Placental epithelial cell (primary cell): Measurements from ENCODE around the gene ALG1. TPM values are rescaled to one million over a fixed set of nuclear protein-coding genes. Genes with fewer than 3 reads are reported as not detected.

Experiments used
- total RNA-seq: library from RNA; depleted of rRNA; stranded (reverse); fragments of >200 nt; gene quantifications from 2 replicates; pipeline ENCODE4 v1.2.3, GENCODE V29; 2012

ALG1 gene, protein sequence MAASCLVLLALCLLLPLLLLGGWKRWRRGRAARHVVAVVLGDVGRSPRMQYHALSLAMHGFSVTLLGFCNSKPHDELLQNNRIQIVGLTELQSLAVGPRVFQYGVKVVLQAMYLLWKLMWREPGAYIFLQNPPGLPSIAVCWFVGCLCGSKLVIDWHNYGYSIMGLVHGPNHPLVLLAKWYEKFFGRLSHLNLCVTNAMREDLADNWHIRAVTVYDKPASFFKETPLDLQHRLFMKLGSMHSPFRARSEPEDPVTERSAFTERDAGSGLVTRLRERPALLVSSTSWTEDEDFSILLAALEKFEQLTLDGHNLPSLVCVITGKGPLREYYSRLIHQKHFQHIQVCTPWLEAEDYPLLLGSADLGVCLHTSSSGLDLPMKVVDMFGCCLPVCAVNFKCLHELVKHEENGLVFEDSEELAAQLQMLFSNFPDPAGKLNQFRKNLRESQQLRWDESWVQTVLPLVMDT
- 20.8 and 48.2 TPM in 2 replicates for total RNA-seq

DNA sequence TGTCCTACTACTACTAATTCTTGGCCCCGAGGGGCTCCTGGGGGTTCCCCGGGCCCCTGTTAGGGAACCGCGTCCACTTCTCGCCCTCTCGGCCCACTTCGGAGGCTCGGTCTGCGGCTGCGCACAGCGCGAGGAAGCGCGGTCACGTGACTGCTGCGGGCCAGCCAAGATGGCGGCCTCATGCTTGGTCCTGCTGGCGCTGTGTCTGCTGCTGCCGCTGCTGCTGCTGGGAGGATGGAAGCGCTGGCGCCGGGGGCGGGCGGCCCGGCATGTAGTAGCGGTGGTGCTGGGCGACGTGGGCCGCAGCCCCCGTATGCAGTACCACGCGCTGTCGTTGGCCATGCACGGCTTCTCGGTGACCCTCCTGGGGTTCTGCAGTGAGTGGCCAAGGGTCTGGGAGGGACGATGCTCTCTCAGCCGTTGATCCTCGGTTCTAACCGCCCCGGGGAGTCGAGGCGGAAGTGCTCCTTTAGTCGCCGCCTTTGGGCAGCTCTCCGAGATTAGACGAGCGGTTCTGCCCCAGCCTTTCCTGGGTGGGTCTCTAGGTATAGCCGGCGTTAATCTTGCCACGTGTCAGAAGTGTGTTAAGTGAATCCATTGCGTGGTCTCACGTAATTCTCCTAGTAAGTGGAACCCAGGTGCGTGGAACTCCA, at the start of gene ALG1:
TSS of gene ALG1 (plus strand) at position 163 of the 653 bp plus-strand sequence. CDS start at position 170, 7 bp downstream.

DNA sequence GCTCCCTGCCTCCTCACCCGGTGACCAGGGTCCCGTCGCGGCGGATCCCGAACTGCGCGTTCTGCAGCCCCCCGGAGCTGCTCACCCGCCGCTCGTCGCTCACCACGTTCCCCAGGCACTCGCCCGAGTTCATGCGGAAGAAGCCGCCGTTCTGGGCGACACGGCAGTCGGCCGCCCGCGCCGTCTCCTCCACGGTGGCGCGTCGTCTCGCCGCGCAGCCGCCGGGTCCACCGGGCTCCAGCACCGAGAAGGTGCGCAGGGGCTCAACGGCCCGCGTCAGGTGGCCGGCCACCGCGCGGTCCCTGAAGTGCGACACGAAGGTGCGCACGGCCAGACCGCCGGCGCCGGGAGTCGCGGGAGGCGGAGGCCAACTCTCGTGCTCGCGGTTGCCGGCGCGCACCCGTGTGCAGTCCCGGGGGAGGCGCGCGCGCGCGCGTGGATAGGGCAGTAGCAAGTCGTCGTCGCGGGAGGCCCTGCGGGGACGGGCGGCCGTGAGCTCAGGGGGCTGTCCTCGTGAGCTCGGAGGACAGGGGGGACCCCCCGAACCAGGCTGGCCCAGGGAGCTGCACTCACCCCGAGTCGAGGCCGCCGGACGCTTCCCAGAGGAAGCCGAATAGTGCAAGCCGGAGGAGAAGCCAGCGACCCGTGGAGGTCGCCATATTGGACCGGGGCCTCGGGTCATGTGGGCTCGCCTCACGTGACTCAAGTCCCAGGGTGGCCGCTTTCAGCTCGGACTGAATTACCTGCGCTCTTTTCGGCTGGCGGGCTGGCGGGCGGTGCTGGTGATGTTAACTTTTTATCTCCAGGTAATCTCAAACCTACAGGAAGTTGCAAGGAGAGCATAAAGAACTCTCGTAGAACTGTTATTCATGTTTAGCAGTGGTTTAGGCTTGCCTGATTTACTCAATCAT, 38.1 kb upstream of the ALG1 start, which contains the start of gene NAGPA:
TSS of gene NAGPA (minus strand) at position 680 of the 911 bp plus-strand sequence. CDS start at position 659, 21 bp downstream.

DNA sequence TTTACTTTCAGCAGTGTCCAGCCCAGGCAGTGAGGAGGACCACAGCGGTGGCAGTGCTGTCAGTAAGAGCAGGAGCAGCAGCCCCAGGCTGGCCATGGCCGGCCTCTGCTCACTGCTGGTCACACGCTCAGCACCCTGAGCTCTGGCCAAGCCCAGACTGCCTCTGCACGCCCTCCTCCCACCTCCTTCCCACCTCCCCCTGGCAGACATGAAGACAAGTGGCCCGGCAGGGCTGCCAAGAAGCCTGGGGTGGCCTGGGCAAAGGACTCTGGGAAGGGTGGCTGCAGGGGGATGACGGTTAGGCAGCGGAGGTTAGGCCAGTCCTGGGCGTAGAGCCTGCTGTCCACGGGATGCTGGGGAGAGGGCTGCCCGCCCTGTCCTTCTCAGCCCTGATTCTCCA, 5.8 kb upstream of the ALG1 start, which contains the start of gene C16orf89:
TSS of gene C16orf89 (minus strand) at position 144 of the 400 bp plus-strand sequence. CDS start at position 96, 48 bp downstream.

DNA sequence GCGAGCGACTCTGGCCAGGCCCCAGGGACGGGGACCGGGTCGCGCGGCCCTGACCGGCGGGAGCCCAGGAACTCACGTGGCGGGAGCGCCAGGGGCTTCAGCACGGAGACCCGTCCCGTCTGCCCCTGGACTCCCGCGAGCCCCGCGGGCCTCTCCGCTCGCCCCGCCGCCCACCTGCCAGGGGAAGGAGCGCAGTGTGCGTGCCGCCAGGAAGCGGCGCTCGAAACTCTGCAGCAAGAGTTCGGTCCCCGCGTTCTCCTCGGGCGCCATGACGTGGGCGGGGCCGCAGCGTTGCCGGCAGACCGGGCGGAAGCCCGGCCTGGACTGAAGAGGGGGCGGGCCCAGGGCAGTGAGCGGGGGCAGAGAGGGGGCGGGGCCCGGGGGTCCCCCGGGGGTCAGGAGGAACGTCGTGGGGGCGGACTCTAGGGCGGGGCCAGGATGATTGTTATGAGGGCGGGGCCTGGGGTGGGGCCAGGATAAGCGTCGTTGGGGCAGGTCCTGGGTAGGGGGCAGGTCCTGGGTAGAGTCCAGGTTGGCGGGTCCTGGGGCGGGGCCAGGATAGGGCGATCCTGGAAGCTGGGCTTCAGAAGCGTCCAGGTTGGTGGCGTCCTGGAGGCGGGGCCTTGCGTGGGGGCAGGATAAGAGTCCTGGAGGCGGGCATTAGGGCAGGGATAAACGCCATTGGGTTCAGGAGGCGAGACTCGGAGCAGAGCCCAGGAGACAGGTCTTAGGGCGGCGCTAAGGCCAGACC, 26.0 kb downstream of the ALG1 start, which contains the start of gene EEF2KMT:
TSS of gene EEF2KMT (minus strand) at position 326 of the 751 bp plus-strand sequence. CDS start at position 270, 56 bp downstream.

Other genes starting within 250 kb of the ALG1 start
- gene GLYR1, start 224.6 kb upstream of the ALG1 start, total RNA-seq: 35.7 and 45.7 TPM in 2 replicates
- gene UBN1, start 224.4 kb upstream of the ALG1 start, total RNA-seq: 32.8 and 46.7 TPM in 2 replicates
- gene PPL, start 134.7 kb upstream of the ALG1 start, total RNA-seq: 14.2 and 33.4 TPM in 2 replicates
- gene SEC14L5, start 113.5 kb upstream of the ALG1 start, total RNA-seq: under 0.01 and 0.11 TPM in 2 replicates
- 13.7 and 19.5 TPM in 2 replicates for gene NAGPA, start 37.9 kb upstream of the ALG1 start, total RNA-seq
- not detected in 2 replicates for gene C16orf89, start 5.9 kb upstream of the ALG1 start, total RNA-seq
- 3.5 and 10.3 TPM in 2 replicates for gene EEF2KMT, start 26.0 kb downstream of the ALG1 start, total RNA-seq